SKM-1 treated with dmso at 0.1 percent for 144 hours (cell line): ENCODE measurements around the gene FBF1.
A peak's percentile ranks its signal among the peaks of the same experiment; 100 is the strongest.

Source experiments
- DNase-seq: peaks from one replicate; lab custom pipeline; 2025; ENCODE audit not compliant: unreplicated experiment; lab: John Stamatoyannopoulos, UW

The FBF1 gene

DNA sequence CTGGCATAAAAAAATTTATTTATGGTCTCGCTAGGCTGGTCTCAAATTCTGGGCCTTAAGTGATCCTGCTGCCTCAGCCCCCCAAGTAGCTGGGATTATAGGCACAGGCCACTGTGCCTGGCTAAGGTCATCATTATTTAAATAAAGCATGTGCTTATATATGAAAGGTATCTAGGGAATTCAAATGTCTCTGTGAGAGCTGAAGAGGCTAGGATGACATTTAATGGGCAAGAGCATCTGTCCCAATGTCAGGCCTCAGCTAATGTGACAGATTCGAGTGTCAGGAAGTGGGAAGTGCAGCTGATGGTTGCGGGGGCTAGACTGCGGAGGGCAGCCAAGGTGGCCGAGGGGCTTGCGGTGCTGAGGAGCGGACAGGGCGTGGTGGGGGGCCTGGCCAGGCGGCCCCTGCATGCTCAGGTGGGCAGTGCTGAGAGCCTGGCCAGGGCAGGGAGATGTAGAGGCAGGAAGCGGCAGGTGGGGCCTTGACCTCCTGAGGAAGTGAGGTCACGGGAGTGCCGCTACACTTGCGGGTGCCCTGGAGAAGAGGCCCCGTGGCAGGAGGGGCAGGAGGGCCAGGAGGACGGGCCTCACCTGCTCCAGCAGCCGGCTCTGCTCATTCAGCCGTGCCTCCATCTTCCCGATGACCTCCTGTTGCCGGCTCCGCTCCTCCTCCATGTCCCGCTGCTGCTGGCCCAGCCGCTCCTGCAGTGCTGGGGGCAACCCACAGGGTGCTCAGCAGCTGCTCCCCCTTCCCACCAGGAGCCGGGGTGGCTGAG, 23.5 kb downstream of the FBF1 start:
- DNase-seq, result no peak

DNA sequence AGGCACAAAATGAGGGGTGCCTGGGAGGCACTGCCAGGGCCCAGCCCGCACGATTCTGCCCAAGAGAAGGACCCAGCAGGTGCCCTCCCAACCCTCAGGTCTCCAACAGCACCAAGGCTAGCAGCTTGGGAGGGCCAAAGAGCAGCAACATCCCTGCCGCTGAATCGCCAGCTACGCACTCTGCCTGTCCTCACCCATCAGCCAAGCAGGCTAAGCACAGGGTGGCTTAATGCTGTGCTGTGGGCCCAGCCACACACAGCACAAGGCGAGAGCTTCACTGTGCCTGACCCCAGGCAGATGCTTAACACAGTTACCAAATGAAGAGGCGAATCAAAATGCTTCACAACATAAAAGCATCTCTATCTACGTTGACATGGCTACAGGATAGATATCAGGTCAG, 25.6 kb downstream of the FBF1 start:
- no peak for DNase-seq

GRCh38 chr17:75914643-75915267, 26.1 kb downstream of the FBF1 start:
- no peak for DNase-seq

GRCh38 chr17:75913537-75914210, 27.2 kb downstream of the FBF1 start:
- DNase-seq, result no peak

DNA sequence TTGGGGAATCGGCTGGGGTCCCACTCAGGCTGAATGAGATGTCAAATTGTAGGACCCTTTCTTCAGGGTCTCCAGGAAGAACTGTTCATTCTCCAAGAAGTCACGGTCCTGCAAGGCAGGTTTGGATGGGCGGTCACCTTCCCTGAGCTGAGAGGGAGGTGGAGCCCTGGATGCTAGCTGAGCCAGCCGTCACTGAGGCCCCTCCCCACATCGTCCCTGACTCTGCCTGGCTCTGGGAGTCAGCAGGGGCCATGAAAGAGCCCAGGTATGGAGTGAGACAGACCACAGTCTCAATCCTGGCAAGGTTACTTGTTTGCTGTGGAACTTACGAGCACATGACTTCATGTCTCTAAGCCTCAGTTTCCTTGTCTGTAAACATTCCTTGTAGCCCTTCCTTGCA, 30.1 kb downstream of the FBF1 start:
- DNase-seq, result no peak

GRCh38 chr17:75909812-75910274, 31.0 kb downstream of the FBF1 start:
- DNase-seq, result no peak

- DNase-seq, result no peak
These were observed 31.6 kb downstream of the FBF1 start for GRCh38 chr17:75909051-75909811.

- DNase-seq, result no peak
These were observed 32.6 kb downstream of the FBF1 start for GRCh38 chr17:75908201-75908600.

DNA sequence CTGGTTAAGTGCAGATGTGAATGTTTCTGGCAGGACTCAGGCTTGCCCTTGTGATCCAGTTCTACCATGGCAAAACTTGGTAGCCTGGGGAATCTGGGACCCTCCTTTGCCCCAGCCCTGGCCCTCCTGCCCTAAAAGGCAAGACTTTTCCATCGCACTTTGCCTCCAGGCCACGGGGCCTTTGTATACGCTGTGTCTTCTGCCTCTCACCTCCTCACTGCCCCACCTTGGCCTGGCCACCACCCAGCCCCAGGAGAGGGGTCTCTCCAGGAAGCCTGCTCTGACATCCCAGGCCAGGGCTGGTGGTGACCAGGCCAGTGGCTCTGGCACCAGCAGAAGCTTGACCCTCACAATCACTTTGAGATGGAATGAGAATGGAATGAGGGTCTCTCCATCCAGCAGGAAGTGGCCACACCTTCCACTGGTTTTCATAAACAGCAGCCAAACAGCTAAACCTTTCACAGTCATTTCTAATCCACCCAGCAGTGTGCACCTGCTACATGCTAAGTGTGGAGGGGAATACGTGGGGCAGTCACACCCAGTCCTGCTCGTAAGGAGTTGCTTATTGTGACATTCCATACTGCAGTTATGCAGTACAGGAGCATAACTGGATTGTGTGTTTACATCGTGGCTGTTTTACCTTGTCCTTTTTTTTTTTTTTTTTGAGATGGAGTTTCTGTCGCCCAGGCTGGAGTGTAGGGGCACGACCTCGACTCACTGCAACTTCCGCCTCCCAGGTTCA, 34.5 kb downstream of the FBF1 start:
- DNase-seq, result no peak

DNA sequence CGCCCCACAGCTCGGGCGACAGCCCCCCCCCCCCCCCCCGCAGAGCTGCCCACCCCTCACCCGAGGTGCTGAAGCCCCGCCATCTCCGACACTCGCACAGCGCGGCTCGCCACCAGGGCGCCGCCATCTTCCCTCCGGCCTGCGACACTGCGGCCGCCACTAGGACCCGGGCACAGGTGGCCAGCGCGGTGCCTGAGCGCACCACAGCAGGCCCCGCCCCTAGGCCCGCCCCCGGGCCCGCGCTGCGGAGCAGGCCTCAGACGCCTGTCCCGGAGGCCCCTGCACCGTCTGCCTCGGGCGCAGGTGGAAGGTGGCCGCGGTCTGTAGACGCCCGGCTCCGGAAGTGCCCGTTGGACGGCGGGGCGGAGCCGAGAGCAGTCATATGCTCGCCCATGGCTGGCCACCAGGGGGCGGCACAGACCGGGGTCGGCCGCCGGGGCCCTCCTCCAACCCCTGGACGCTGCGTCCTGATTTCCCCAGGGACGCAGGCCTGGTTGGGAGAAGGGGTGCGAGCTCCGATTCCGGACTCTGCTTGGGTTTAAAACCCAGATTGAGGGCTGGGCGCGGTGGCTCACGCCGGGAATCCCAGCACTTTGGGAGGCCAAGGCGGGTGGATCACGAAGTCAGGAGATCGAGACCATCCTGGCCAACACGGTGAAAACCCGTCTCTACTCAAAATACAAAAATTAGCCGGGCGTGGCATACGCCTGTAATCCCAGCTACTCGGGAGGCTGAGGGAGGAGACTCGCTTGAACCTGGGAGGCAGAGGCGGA, 35.9 kb downstream of the FBF1 start, which contains the start of gene MRPL38:
TSS of gene MRPL38 (minus strand) at position 136 of the 773 bp plus-strand sequence. CDS start at position 127, 9 bp downstream.
- peak; percentile 91 for DNase-seq

DNA sequence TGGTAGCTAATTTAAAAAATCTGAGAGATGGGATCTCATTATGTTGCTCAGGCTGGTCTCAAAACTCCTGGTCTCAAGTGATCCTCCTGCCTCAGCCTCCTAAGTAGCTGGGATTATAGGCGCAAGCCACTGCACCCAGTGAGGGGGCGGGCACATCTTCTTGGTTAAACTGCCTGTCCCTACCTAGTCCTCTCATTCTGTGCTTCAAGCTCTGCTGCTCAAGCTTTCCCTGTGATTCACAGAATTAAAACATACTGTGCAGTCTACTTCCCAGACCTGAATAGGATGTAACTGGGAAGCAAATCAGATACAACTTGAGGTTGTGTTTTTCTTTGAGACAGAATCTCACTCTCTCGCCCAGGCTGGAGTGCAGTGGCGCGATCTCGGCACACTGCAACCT, 38.4 kb downstream of the FBF1 start:
- no peak for DNase-seq

GRCh38 chr17:75901727-75902126, 39.1 kb downstream of the FBF1 start:
- no peak for DNase-seq

DNA sequence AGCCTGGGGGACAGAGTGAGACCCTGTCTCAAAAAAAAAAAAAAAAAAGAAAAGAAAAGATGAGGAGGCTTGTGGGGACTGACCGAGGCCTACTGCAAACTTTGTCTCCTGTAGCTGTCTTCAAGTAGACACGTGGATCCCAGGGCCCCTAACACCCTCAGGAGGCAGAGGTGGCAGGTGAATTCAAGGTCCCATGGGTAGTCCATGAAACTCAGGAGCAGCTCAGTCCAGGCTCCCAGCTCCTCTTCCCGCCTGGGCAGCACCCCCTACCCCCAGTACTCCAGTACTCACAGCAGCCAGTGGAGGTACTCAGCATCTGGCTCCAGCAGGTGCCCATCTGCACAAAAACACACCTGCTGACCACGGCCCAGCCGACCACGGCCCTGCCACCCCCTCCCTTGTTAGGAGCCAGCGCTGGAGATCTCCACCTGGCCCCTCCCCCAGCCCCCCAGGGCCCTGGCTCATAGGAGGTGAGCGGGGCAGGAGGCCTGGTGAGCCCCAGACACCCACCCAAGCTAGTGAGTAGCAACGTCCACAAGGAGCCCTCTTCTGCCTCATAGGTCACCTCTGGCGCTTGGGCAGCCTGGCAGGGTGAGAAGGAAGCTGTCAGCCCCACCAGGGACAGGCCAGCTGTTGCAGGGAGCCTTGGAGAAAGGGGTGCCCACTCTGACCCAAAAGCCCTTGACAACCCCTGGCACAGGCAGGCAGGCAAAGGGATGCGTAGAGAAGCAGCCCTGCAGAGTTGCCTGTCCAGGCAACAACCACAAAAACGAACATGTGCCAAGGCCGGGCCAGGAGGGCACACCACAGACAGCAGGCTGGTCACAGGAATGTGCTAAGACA, 39.9 kb downstream of the FBF1 start:
- no peak for DNase-seq

- no peak for DNase-seq
These were observed 40.9 kb downstream of the FBF1 start for GRCh38 chr17:75899767-75900468.

- no peak for DNase-seq
These were observed 41.5 kb downstream of the FBF1 start for GRCh38 chr17:75899353-75899752.

- no peak for DNase-seq
These were observed 42.1 kb downstream of the FBF1 start for GRCh38 chr17:75898791-75899190.

DNA sequence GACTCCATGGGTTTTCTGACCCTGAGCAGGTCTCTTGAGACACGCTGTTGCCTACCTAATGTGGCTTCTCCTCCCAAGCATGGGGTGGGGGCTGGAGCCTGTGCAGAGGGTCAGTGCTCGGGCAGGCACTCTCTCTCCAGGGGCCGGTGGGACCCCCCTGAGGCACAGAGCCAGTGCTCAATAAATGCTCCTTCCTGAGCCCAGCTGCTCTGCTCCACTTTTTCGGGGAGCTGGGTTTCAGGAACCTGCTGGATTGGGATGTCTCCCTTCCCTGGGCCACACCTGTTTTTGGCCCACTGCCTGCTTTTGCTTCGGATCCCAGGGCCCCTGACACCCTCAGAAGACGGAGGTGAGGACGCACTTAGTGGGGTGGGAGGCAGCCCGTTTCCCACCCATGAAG, 42.8 kb downstream of the FBF1 start:
- no peak for DNase-seq
